T follicular helper cell (primary cell): ENCODE measurements around the gene COL28A1.
A peak's percentile ranks its signal among the peaks of the same experiment; 100 is the strongest.

ENCODE experiments used
- DNase-seq: peaks from one replicate; pipeline ENCODE4 v3.0.0-alpha.2; 2020; ENCODE audit warnings: low read depth
- total RNA-seq, 2 experiments: gene quantifications; one replicate each; lab custom pipeline; 2026; lab: John Stamatoyannopoulos, UW

Gene COL28A1
- total RNA-seq = 0 reads per million in 2 experiments

GRCh38 chr7:7535691-7536090 lies at the start of gene COL28A1:
TSS of gene COL28A1 (minus strand) at chr7:7535873. CDS start at chr7:7532875, 2,998 bp downstream.
- DNase-seq = no peak

GRCh38 chr7:7584653-7585052 lies 49.0 kb upstream of the COL28A1 start:
- no peak for DNase-seq

GRCh38 chr7:7583731-7584130 lies 48.1 kb upstream of the COL28A1 start:
- no peak for DNase-seq

- no peak for DNase-seq
These were observed 46.9 kb upstream of the COL28A1 start for GRCh38 chr7:7582596-7582995.

GRCh38 chr7:7581531-7582179 lies 46.0 kb upstream of the COL28A1 start:
- DNase-seq = no peak

GRCh38 chr7:7579638-7580037 lies 44.0 kb upstream of the COL28A1 start:
- no peak for DNase-seq

GRCh38 chr7:7577888-7578287 lies 42.2 kb upstream of the COL28A1 start:
- no peak for DNase-seq

- no peak for DNase-seq
These were observed 40.7 kb upstream of the COL28A1 start for GRCh38 chr7:7576344-7576743.

- DNase-seq = no peak
These were observed 38.0 kb upstream of the COL28A1 start for GRCh38 chr7:7573701-7574100.

GRCh38 chr7:7570584-7570983 lies 34.9 kb upstream of the COL28A1 start:
- no peak for DNase-seq

- no peak for DNase-seq
These were observed 33.9 kb upstream of the COL28A1 start for GRCh38 chr7:7569615-7570014.

- no peak for DNase-seq
These were observed 33.4 kb upstream of the COL28A1 start for GRCh38 chr7:7569081-7569527.

- no peak for DNase-seq
These were observed 32.9 kb upstream of the COL28A1 start for GRCh38 chr7:7568553-7568952.

GRCh38 chr7:7567898-7568531 lies 32.3 kb upstream of the COL28A1 start:
- DNase-seq = no peak

- peak; percentile 71 for DNase-seq
These were observed 31.3 kb upstream of the COL28A1 start, which contains the start of gene MIOS for GRCh38 chr7:7566651-7567611. TSS of gene MIOS (plus strand) at chr7:7566884. CDS start at chr7:7572476, 5,592 bp downstream.

- DNase-seq = no peak
These were observed 30.3 kb upstream of the COL28A1 start for GRCh38 chr7:7565746-7566650.

- DNase-seq = no peak
These were observed 29.5 kb upstream of the COL28A1 start for GRCh38 chr7:7565018-7565680.

- no peak for DNase-seq
These were observed 28.7 kb upstream of the COL28A1 start for GRCh38 chr7:7564323-7564780.

- no peak for DNase-seq
These were observed 28.1 kb upstream of the COL28A1 start for GRCh38 chr7:7563813-7564212.

GRCh38 chr7:7563269-7563668 lies 27.6 kb upstream of the COL28A1 start:
- DNase-seq = no peak

- DNase-seq = no peak
These were observed 27.1 kb upstream of the COL28A1 start for GRCh38 chr7:7562736-7563135.
